SKM-1 treated with dmso at 0.1 percent for 144 hours (cell line): ENCODE results near the gene KCNMA1.

ENCODE experiments used
- DNase-seq: peaks from one replicate; lab custom pipeline; 2025; ENCODE audit not compliant: unreplicated experiment; lab: John Stamatoyannopoulos, UW

Gene KCNMA1

GRCh38 chr10:77139252-77140160 lies 498.1 kb downstream of the KCNMA1 start:
- DNase-seq: no peak

- DNase-seq: no peak
Observed at GRCh38 chr10:77138541-77138940, 499.1 kb downstream of the KCNMA1 start.

GRCh38 chr10:77135555-77135954 lies 502.1 kb downstream of the KCNMA1 start:
- no peak for DNase-seq

GRCh38 chr10:77131214-77131613 lies 506.4 kb downstream of the KCNMA1 start:
- DNase-seq: no peak

GRCh38 chr10:77127243-77127642 lies 510.4 kb downstream of the KCNMA1 start:
- DNase-seq: no peak

- no peak for DNase-seq
Observed at GRCh38 chr10:77125231-77125630, 512.4 kb downstream of the KCNMA1 start.

- DNase-seq: no peak
Observed at GRCh38 chr10:77123330-77123729, 514.3 kb downstream of the KCNMA1 start.

- no peak for DNase-seq
Observed at GRCh38 chr10:77121829-77122228, 515.8 kb downstream of the KCNMA1 start.

- DNase-seq: no peak
Observed at GRCh38 chr10:77120666-77121376, 516.8 kb downstream of the KCNMA1 start.

- DNase-seq: no peak
Observed at GRCh38 chr10:77120012-77120411, 517.6 kb downstream of the KCNMA1 start.

- DNase-seq: no peak
Observed at GRCh38 chr10:77118603-77119282, 518.9 kb downstream of the KCNMA1 start.

- no peak for DNase-seq
Observed at GRCh38 chr10:77117501-77117900, 520.1 kb downstream of the KCNMA1 start.

GRCh38 chr10:77116904-77117303 lies 520.7 kb downstream of the KCNMA1 start:
- no peak for DNase-seq

GRCh38 chr10:77114181-77114821 lies 523.3 kb downstream of the KCNMA1 start:
- DNase-seq: no peak

GRCh38 chr10:77111611-77112550 lies 525.7 kb downstream of the KCNMA1 start:
- DNase-seq: peak; percentile 15

- no peak for DNase-seq
Observed at GRCh38 chr10:77110757-77111156, 526.9 kb downstream of the KCNMA1 start.

- no peak for DNase-seq
Observed at GRCh38 chr10:77109351-77109994, 528.1 kb downstream of the KCNMA1 start.

- no peak for DNase-seq
Observed at GRCh38 chr10:77106676-77107075, 530.9 kb downstream of the KCNMA1 start.

- DNase-seq: no peak
Observed at GRCh38 chr10:77105761-77106221, 531.8 kb downstream of the KCNMA1 start.
